ENCODE results near the gene TLE2. TPM values are rescaled to one million over a fixed set of nuclear protein-coding genes. Genes with fewer than 3 reads are reported as not detected.

The TLE2 gene
- total RNA-seq, 1 experiment from 2014 or later = 13.7 TPM

- peaks cover 8% of the 10 kb centered on the region; the same call in 1 of the 2 replicates for H3K4me1 ChIP-seq (replicated peaks; ENCODE audit: insufficient read depth)
- no peaks in the 10 kb centered on the region for H3K79me2 ChIP-seq (ENCODE audit: low read depth)
- no peaks in the 10 kb centered on the region for H4K20me1 ChIP-seq (ENCODE audit: insufficient read depth)
- H2AFZ ChIP-seq = peak overlapping the region; percentile 81
- no peaks in the 10 kb centered on the region for H3K9me2 ChIP-seq (ENCODE audit: insufficient read depth)
- CTCF ChIA-PET = interaction anchor here (0.5 to 0.7 kb wide), 6 partner anchors 20 to 743 kb away, joined by 3 to 9 read pairs (median 6); no protein-coding TSS in a partner anchor
- H3K9me3 ChIP-seq (ENCODE audit: insufficient read depth, low read depth) = no peaks in the 10 kb centered on the region
- H3K4me2 ChIP-seq = peak overlapping the region; percentile 86
- peak overlapping the region; percentile 72 for H3K4me3 ChIP-seq
- no peaks in the 10 kb centered on the region for H3K36me3 ChIP-seq (ENCODE audit: low read depth)
- H3K27ac ChIP-seq = peak overlapping the region; percentile 43
- peaks cover 15% of the 10 kb centered on the region for H3F3A ChIP-seq (ENCODE audit: insufficient read depth, low read depth)
- TSS peak; percentile 73 for BruUV-seq (replicated peaks)
- H3K27me3 ChIP-seq (ENCODE audit: insufficient read depth, low read depth) = no peaks in the 10 kb centered on the region
- POLR2A ChIA-PET (ENCODE audit: unreplicated experiment) = interaction anchor here (0.5 to 1.2 kb wide), 6 partner anchors 15 to 106 kb away, joined by 3 to 4 read pairs (median 4); partner anchors contain the start of genes TLE6 and ZNF77
- intact Hi-C loops (cut with micrococcal nuclease; ENCODE audit: unreplicated experiment) = loop anchor here (5.0 kb wide), 2 partner anchors 59 to 84 kb away; partner anchors contain the start of gene TLE6
- DNase-seq = peak; percentile 73 to 89
- TF ChIP-seq CTCF (conservative IDR thresholded peaks at IDR 0.05) (no peak; the same call in 1 of the 2 replicates), EZH2 (IDR thresholded peaks at IDR 0.05; ENCODE audit: low read depth) (no peak)
Observed at GRCh38 chr19:3036119-3036976, 7.3 kb upstream of the TLE2 start.

- Histone ChIP-seq H3K4me2 (peak overlapping the region; percentile 86), H3K4me3 (peak overlapping the region; percentile 72), H3K36me3 (ENCODE audit: low read depth) (no peaks in the 10 kb centered on the region), H3K4me1 (replicated peaks; ENCODE audit: insufficient read depth) (peaks cover 8% of the 10 kb centered on the region; the same call in 1 of the 2 replicates), H3K9me3 (ENCODE audit: insufficient read depth, low read depth) (no peaks in the 10 kb centered on the region), H3F3A (ENCODE audit: insufficient read depth, low read depth) (peaks cover 15% of the 10 kb centered on the region), H3K27me3 (ENCODE audit: insufficient read depth, low read depth) (no peaks in the 10 kb centered on the region), H3K27ac (peak overlapping the region; percentile 52; the same call in 1 of the 2 replicates), H2AFZ (peak overlapping the region; percentile 81), H4K20me1 (ENCODE audit: insufficient read depth) (no peaks in the 10 kb centered on the region), H3K79me2 (ENCODE audit: low read depth) (no peaks in the 10 kb centered on the region), H3K9me2 (ENCODE audit: insufficient read depth) (no peaks in the 10 kb centered on the region)
- ChIA-PET POLR2A (ENCODE audit: unreplicated experiment) (interaction anchor here (0.5 to 1.2 kb wide), 7 partner anchors 16 to 339 kb away, joined by 3 to 12 read pairs (median 4); partner anchors contain the start of genes TLE6 and ZNF77), CTCF (interaction anchor here (0.5 to 0.7 kb wide), 5 partner anchors 19 to 742 kb away, joined by 3 to 7 read pairs (median 5); partner anchors contain the start of gene TIMM13)
- intact Hi-C loops (cut with micrococcal nuclease; ENCODE audit: unreplicated experiment) = loop anchor here (5.0 kb wide), 2 partner anchors 58 to 83 kb away; partner anchors contain the start of gene TLE6
- peak; percentile 89 to 95 for DNase-seq
- TF ChIP-seq CTCF (conservative IDR thresholded peaks at IDR 0.05) (no peak), EZH2 (IDR thresholded peaks at IDR 0.05; ENCODE audit: low read depth) (no peak)
- BruUV-seq (replicated peaks) = no TSS peak
Observed at GRCh38 chr19:3035542-3036118, 6.5 kb upstream of the TLE2 start.

All from PC-9 (cell line).